GM18505 (cell line): ENCODE data around the gene ADRB1.

Experiments used
- ATAC-seq: cut with Tn5 transposase; IDR thresholded peaks from one replicate; pipeline ENCODE4 v1.9.1; 2021; ENCODE audit not compliant: unreplicated experiment
- POLR2A ChIP-seq: IDR thresholded peaks from 4 replicates; pipeline ENCODE4 v1.6.1; 2011; ENCODE audit warnings: borderline replicate concordance; ENCODE audit not compliant: insufficient read depth, insufficient read length; ENCODE audit errors: extremely low read depth

The ADRB1 gene

DNA sequence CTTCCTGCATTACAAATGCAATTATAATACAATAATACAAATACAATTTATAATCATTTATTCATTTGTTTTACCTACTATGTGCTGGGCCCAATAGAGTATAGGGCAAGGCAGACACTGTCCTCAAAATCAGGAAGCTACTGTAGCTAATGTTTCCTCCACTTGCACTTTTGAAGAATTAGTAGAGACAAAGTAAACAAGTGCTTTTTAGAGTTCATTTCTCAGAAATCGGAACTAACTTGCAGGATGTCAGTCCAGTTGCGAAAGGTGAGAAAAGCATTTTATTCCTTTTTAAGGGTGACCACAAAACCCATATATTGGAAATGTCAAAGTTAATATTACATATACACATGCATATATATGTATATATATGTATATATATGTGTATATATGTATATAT lies 14.2 kb downstream of the ADRB1 start:
- TF ChIP-seq POLR2A, result no peak
- no peak for ATAC-seq

- TF ChIP-seq POLR2A, result no peak
- no peak for ATAC-seq
These were observed 14.6 kb downstream of the ADRB1 start for GRCh38 chr10:114058297-114058696.

- no peak for ATAC-seq
- TF ChIP-seq POLR2A, result no peak
These were observed 15.9 kb downstream of the ADRB1 start for GRCh38 chr10:114059561-114059960.

DNA sequence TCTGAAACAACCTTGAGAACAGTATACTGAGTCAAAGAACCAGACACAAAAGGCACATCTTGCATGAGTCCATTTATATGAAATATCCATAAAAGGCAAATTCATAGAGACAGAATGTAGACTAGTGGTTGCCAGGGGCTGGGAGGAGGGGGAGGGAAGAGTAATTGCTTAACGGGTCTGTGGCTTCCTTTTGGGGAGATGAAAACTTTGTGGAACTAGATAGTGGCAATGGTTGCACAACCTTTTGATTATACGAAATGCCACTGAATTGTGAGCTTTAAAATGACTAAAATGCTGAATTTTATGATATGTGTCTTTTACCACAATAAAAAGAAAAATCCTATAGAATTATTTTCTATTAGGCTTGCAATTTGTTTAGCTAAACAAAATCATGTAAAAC lies 16.8 kb downstream of the ADRB1 start:
- no peak for ATAC-seq
- no peak for TF ChIP-seq POLR2A

DNA sequence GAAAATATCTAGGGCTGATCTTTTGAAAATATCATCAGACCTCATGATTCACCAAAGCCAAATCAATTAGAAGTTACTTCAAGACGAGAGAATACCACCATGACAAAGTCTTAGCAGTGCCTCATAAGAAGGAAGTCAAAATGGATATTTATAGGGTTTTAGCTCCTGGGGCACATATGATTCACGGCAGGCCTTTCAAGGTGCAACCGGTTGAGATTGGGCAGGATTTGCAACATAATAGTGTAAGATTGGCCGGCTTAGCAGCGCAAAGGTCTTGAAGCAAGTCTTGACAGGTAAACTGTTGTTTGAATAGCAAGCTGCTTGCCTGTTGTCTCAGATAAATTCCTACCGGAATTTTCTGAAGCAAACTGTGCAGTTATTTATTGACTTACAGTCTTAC lies 17.5 kb downstream of the ADRB1 start:
- no peak for TF ChIP-seq POLR2A
- ATAC-seq, result no peak

- no peak for ATAC-seq
These were observed 18.1 kb downstream of the ADRB1 start for GRCh38 chr10:114061789-114062188.

DNA sequence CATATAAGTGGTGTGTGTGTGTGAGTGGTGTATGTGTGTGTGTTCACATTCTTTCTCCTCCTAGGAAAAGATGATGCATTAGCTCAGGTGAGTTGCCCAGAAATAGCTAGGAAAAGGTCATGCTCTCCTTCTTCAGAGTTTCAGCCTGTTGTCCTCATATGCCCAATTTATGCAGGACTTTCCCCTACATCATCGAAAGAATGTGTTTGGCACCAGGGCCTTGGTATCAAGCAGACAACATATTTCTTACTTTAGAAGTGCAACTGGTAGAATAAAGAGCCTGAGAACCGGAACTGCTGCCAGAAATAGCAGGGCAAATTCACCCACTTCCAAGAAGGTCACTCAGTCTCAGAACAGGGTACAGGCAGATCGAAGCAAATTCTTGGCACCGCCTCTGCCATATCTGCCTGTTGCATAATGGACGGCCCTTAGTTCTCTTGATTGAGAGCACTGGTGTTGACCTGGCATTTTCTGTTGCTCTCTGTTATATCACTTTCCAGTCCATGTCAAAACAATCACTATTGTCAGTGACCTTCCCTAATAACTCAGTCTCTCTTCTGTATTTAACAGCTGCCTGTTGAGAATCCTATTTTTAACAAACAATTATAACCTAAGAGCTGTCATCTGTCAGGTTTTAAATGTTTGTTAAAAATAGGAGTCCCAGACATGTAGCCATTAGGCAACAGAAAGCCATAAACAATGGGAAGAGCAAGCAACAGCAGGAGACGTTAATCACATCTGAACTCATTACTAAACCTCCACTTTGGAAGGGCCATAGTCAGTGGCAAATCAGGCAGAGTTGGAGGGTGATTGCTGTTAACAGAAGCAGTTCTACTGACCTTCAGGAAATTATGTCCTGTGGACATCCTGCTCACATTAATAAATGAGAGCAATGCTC lies 20.7 kb downstream of the ADRB1 start:
- no peak for ATAC-seq
- TF ChIP-seq POLR2A, result no peak

More at GRCh38 chr10:114061789-114062188, 18.1 kb downstream of the ADRB1 start:
- TF ChIP-seq POLR2A, result no peak

GRCh38 chr10:114065049-114065435 lies 21.4 kb downstream of the ADRB1 start:
- TF ChIP-seq POLR2A, result no peak
- ATAC-seq, result no peak

GRCh38 chr10:114068054-114068707 lies 24.5 kb downstream of the ADRB1 start:
- no peak for ATAC-seq
- no peak for TF ChIP-seq POLR2A

DNA sequence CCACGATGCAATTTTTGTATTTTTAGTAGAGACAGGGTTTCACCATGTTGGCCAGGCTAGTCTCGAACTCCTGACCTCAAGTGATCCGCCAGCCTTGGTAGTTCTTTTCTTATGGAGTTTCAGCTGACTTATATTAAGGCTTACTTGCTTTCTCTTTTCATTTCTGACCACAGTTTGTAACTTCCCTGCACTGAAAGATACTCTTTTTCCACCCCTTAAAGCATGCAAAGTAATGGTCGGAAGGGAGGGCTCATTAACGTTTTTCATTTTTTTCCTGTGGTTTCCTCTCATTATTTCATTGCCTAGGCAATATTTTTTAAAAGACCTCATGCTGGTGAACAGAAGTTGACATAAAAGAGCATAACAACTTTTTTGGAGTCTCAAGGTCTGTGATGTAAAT lies 27.0 kb downstream of the ADRB1 start:
- TF ChIP-seq POLR2A, result no peak
- ATAC-seq, result no peak

- no peak for TF ChIP-seq POLR2A
- no peak for ATAC-seq
These were observed 27.5 kb downstream of the ADRB1 start for GRCh38 chr10:114071178-114071577.

GRCh38 chr10:114073395-114074186 lies 29.9 kb downstream of the ADRB1 start:
- peak; percentile 79 for ATAC-seq
- TF ChIP-seq POLR2A, result no peak

DNA sequence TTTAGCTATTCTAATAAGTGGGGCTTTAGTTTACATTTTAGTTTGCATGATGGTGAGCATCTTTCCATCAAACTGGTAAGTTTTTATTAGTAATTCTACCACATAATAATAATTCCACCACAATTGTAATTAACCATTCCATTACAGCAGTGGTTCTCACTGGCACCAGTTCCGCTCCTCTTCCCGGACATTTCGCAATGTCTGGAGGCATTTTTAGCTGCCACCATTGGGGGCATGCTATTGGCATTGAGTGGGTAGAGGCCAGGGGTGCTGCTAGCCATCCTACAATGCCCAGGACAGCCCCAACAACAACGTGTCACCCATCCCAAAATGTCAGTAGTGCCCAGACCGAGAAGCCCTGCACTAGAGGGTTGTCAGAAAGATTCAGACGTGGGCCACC lies 31.4 kb downstream of the ADRB1 start:
- no peak for ATAC-seq
- TF ChIP-seq POLR2A, result no peak
